WTC11 (cell line): ENCODE data around the gene CDKN1B. TPM values are rescaled to one million over a fixed set of nuclear protein-coding genes. Genes with fewer than 3 reads are reported as not detected.

Experiments used
- ATAC-seq: fragments of 200-7000 bp; cut with Tn5 transposase; 2 replicates; pipeline ENCODE4 v1.10.0; 2021; ENCODE audit warnings: mild to moderate bottlenecking, moderate library complexity
- CTCF ChIA-PET: fragments of 300-600 bp; sonication (Branson Sonifier 250); formaldehyde crosslinking; loops from one replicate; lab custom pipeline; 2021; ENCODE audit warnings: antibody characterized with exemption; lab: Charles Lee
- POLR2A ChIA-PET: fragments of 350-600 bp; sonication (Branson Sonifier 250); formaldehyde crosslinking; loops from one replicate; lab custom pipeline; 2021; ENCODE audit warnings: antibody characterized with exemption; lab: Charles Lee
- DNase-seq: peaks from one replicate; pipeline ENCODE4 v3.0.0; 2021; ENCODE audit warnings: low spot score
- H3K27ac Mint-ChIP-seq: 2 replicates; pipeline ENCODE4 v1.8.0; 2021; ENCODE audit warnings: mixed read lengths
- H3K27me3 Mint-ChIP-seq: 2 replicates; pipeline ENCODE4 v1.8.0; 2021; ENCODE audit warnings: low read depth, mild to moderate bottlenecking, moderate library complexity, mixed read lengths
- H3K36me3 Mint-ChIP-seq: 2 replicates; pipeline ENCODE4 v1.8.0; 2021; ENCODE audit warnings: mixed read lengths
- H3K4me1 Mint-ChIP-seq: 2 replicates; pipeline ENCODE4 v1.8.0; 2022; ENCODE audit warnings: mixed read lengths
- H3K4me3 Mint-ChIP-seq: 2 replicates; pipeline ENCODE4 v1.8.0; 2021; ENCODE audit warnings: mild to moderate bottlenecking, moderate library complexity, mixed read lengths
- H3K9me3 Mint-ChIP-seq: 2 replicates; pipeline ENCODE4 v1.8.0; 2021; ENCODE audit warnings: mixed read lengths
- AFF4 ChIP-seq: sonication (generic); formaldehyde crosslinking; IDR thresholded peaks from 2 replicates; pipeline ENCODE4 v1.8.1; 2023; ENCODE audit warnings: mild to moderate bottlenecking, missing genetic modification reagents, borderline replicate concordance
- CBFB ChIP-seq: sonication (generic); formaldehyde crosslinking; IDR thresholded peaks from 2 replicates; pipeline ENCODE4 v1.8.1; 2022; ENCODE audit warnings: mild to moderate bottlenecking, low read depth, missing genetic modification reagents
- CTCF ChIP-seq: fragments of 200-600 bp; IDR thresholded peaks from 2 replicates; pipeline ENCODE4 v1.8.0; 2022; ENCODE audit warnings: antibody characterized with exemption
- E2F1 ChIP-seq: sonication (generic); formaldehyde crosslinking; IDR thresholded peaks from 2 replicates; pipeline ENCODE4 v1.8.0; 2022; ENCODE audit warnings: mild to moderate bottlenecking, missing genetic modification reagents
- FOXP4 ChIP-seq: sonication (generic); formaldehyde crosslinking; IDR thresholded peaks from 2 replicates; pipeline ENCODE4 v1.8.0; 2022; ENCODE audit warnings: mild to moderate bottlenecking, missing genetic modification reagents
- HMGXB4 ChIP-seq: sonication (generic); formaldehyde crosslinking; IDR thresholded peaks from 2 replicates; pipeline ENCODE4 v1.8.1; 2023; ENCODE audit warnings: mild to moderate bottlenecking, moderate library complexity, missing genetic modification reagents
- IRF2 ChIP-seq: sonication (generic); formaldehyde crosslinking; IDR thresholded peaks from 2 replicates; pipeline ENCODE4 v1.8.0; 2022; ENCODE audit warnings: low read depth, missing genetic modification reagents, borderline replicate concordance
- KAT7 ChIP-seq: sonication (generic); formaldehyde crosslinking; IDR thresholded peaks from 2 replicates; pipeline ENCODE4 v1.8.1; 2023; ENCODE audit warnings: missing genetic modification reagents, mild to moderate bottlenecking, borderline replicate concordance
- MYBL2 ChIP-seq: sonication (generic); formaldehyde crosslinking; IDR thresholded peaks from 2 replicates; pipeline ENCODE4 v1.8.1; 2023; ENCODE audit warnings: mild to moderate bottlenecking, moderate library complexity, missing genetic modification reagents
- NFATC4 ChIP-seq: fragments of 250-450 bp; sonication (Bioruptor Pico); IDR thresholded peaks from 2 replicates; pipeline ENCODE4 v1.9.0; 2021; ENCODE audit warnings: mild to moderate bottlenecking
- NFYB ChIP-seq: sonication (generic); formaldehyde crosslinking; conservative IDR thresholded peaks from 2 replicates; pipeline ENCODE4 v1.8.0; 2022; ENCODE audit warnings: low read depth, missing genetic modification reagents
- RELA ChIP-seq: sonication (generic); formaldehyde crosslinking; IDR thresholded peaks from 2 replicates; pipeline ENCODE4 v1.8.1; 2022; ENCODE audit warnings: missing genetic modification reagents, mild to moderate bottlenecking, borderline replicate concordance
- RORB ChIP-seq: fragments of 250-450 bp; sonication (Bioruptor Pico); IDR thresholded peaks from 2 replicates; pipeline ENCODE4 v1.9.0; 2021; ENCODE audit warnings: mild to moderate bottlenecking
- TP53 ChIP-seq: sonication (generic); formaldehyde crosslinking; IDR thresholded peaks from 2 replicates; pipeline ENCODE4 v1.8.1; 2023; ENCODE audit warnings: mild to moderate bottlenecking, missing genetic modification reagents
- ZBTB21 ChIP-seq: sonication (generic); formaldehyde crosslinking; IDR thresholded peaks from 2 replicates; pipeline ENCODE4 v1.8.1; 2023; ENCODE audit warnings: mild to moderate bottlenecking, missing genetic modification reagents, borderline replicate concordance
- ZNF396 ChIP-seq: fragments of 250-450 bp; sonication (Bioruptor Pico); IDR thresholded peaks from 2 replicates; pipeline ENCODE4 v1.8.0; 2021; ENCODE audit warnings: mild to moderate bottlenecking, moderate library complexity, borderline replicate concordance
- ZNF423 ChIP-seq: fragments of 250-450 bp; sonication (Bioruptor Pico); IDR thresholded peaks from 2 replicates; pipeline ENCODE4 v2.1.2; 2022; ENCODE audit warnings: mild to moderate bottlenecking, moderate library complexity
- ZNF532 ChIP-seq: fragments of 250-450 bp; sonication (Bioruptor Pico); IDR thresholded peaks from 2 replicates; pipeline ENCODE4 v1.9.0; 2021; ENCODE audit warnings: mild to moderate bottlenecking, borderline replicate concordance
- total RNA-seq: library from RNA; stranded (reverse); gene quantifications from 3 replicates; pipeline ENCODE4 v1.2.3, GENCODE V29; 2021

CDKN1B gene
- total RNA-seq, 1 experiment from 2014 or later = 34.2 TPM

GRCh38 chr12:12721176-12721751 is 4.1 kb downstream of the CDKN1B start:
- CTCF ChIA-PET = interaction anchor here (1.4 kb wide), 1 partner anchor 16 kb away, joined by 4 read pairs; no protein-coding TSS in a partner anchor
- H3K36me3 Mint-ChIP-seq = peaks cover 38% of the 10 kb centered on the region
- H3K27me3 Mint-ChIP-seq = peaks cover 19% of the 10 kb centered on the region
- H3K4me1 Mint-ChIP-seq = peaks cover 40% of the 10 kb centered on the region
- no peaks in the 10 kb centered on the region for H3K9me3 Mint-ChIP-seq
- TF ChIP-seq NFYB = no peak
- TF ChIP-seq CBFB = no peak
- no peak for TF ChIP-seq AFF4 (CRISPR knock-in tag)
- no peak for TF ChIP-seq ZNF423
- TF ChIP-seq TP53 (CRISPR knock-in tag) = no peak
- no peak for TF ChIP-seq ZNF532 (CRISPR knock-in tag)
- no peak for TF ChIP-seq IRF2 (CRISPR knock-in tag)
- no peak for TF ChIP-seq KAT7 (CRISPR knock-in tag)
- no peak for TF ChIP-seq ZBTB21
- TF ChIP-seq FOXP4 (CRISPR knock-in tag) = no peak
- no peak for TF ChIP-seq ZNF396 (CRISPR knock-in tag)
- no peak for TF ChIP-seq HMGXB4 (CRISPR knock-in tag)
- no peak for TF ChIP-seq RORB (CRISPR knock-in tag)
- TF ChIP-seq MYBL2 (CRISPR knock-in tag) = no peak
- no peak for TF ChIP-seq E2F1 (CRISPR knock-in tag)
- no peak for TF ChIP-seq NFATC4 (CRISPR knock-in tag)
- TF ChIP-seq CTCF = no peak
- TF ChIP-seq RELA = no peak
- TF ChIP-seq, all 79 proteins: peak for 0
- POLR2A ChIA-PET = no interaction called here
- DNase-seq = no peak
- ATAC-seq = no peak
- H3K4me3 Mint-ChIP-seq = no peak overlapping the region
- no peak overlapping the region for H3K27ac Mint-ChIP-seq
